Brain microvascular endothelial cell (primary cell): ENCODE measurements around the gene ZGPAT.

Experiments
- DNase-seq: peaks from one replicate; pipeline ENCODE4 v3.0.0-alpha.2; 2020
- H3K27ac ChIP-seq: fragments of 250-450 bp; sonication (Bioruptor Pico); 2 replicates; pipeline ENCODE4 v1.5.1; 2020; ENCODE audit warnings: mild to moderate bottlenecking, moderate library complexity
- H3K27me3 ChIP-seq: fragments of 250-450 bp; sonication (Bioruptor Pico); replicated peaks from 2 replicates; pipeline ENCODE4 v1.5.1; 2020; ENCODE audit warnings: mild to moderate bottlenecking
- H3K36me3 ChIP-seq: fragments of 250-450 bp; sonication (Bioruptor Pico); replicated peaks from 2 replicates; pipeline ENCODE4 v1.5.1; 2020; ENCODE audit warnings: mild to moderate bottlenecking
- H3K4me3 ChIP-seq: 2 replicates; pipeline ENCODE4 v1.5.1; 2011; ENCODE audit warnings: low read depth, mild to moderate bottlenecking, control low read depth, low read length, moderate library complexity
- in situ Hi-C: cut with HindIII; loops from 2 replicates; pipeline ENCODE4 v1.10.0; 2017; ENCODE audit warnings: low sequenced_read_pairs, low pct_ligation_motif_present
- TF ChIP-seq, protein P1 (sequence below): IDR thresholded peaks from 2 replicates; pipeline ENCODE4 v1.5.1; 2011; ENCODE audit warnings: low read depth, mild to moderate bottlenecking, moderate library complexity, low read length, control low read depth, inconsistent platforms; ENCODE audit errors: missing control alignments

ZGPAT gene

DNA sequence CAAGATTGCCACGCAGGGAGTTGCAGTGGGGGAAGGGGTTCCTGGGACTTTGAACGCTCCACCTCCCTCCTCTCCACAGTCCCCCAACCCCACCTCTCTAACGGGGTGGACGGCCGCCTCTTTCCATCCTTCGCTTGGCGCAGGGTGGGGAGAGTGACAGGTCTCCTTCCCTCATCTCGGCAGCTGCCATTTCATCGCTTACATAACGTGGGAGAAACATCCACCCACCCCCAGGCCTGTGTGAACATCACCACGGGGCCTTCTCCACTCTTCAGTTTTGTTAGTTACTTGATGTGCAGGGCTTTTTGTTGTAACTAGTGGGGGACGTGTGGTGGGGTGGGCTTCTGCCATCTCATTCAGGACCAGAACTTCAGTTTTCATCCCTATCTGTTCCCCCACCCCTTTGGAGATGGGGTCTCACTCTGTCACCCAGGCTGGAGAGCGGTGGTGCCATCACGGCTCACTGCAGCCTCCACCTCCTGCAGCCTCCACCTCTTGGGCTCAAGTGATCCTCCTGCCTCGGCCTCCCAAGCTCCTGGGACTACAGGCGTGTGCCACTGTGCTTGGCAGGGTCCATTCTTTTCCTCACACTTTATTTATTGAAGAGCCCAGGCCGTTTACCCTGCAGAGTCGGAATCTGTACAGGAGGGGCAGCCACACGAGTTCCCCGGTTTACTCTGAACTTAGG is 32.0 kb upstream of the ZGPAT start:
- H3K27ac ChIP-seq: no peak overlapping the region
- peaks cover 17% of the 10 kb centered on the region for H3K36me3 ChIP-seq
- in situ Hi-C loops: loop anchor here (25.0 kb wide), 1 partner anchor 89 kb away; no protein-coding TSS in a partner anchor
- no peaks in the 10 kb centered on the region for H3K27me3 ChIP-seq
- TF ChIP-seq, protein P1, sequence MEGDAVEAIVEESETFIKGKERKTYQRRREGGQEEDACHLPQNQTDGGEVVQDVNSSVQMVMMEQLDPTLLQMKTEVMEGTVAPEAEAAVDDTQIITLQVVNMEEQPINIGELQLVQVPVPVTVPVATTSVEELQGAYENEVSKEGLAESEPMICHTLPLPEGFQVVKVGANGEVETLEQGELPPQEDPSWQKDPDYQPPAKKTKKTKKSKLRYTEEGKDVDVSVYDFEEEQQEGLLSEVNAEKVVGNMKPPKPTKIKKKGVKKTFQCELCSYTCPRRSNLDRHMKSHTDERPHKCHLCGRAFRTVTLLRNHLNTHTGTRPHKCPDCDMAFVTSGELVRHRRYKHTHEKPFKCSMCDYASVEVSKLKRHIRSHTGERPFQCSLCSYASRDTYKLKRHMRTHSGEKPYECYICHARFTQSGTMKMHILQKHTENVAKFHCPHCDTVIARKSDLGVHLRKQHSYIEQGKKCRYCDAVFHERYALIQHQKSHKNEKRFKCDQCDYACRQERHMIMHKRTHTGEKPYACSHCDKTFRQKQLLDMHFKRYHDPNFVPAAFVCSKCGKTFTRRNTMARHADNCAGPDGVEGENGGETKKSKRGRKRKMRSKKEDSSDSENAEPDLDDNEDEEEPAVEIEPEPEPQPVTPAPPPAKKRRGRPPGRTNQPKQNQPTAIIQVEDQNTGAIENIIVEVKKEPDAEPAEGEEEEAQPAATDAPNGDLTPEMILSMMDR: no peak
- H3K4me3 ChIP-seq: no peak overlapping the region
- DNase-seq: no peak

- no peak overlapping the region for H3K27ac ChIP-seq
- TF ChIP-seq, protein P1: no peak
- in situ Hi-C loops: loop anchor here (25.0 kb wide), 1 partner anchor 91 kb away; no protein-coding TSS in a partner anchor
- no peak for DNase-seq
- no peaks in the 10 kb centered on the region for H3K27me3 ChIP-seq
- no peak overlapping the region for H3K4me3 ChIP-seq
- peaks cover 12% of the 10 kb centered on the region for H3K36me3 ChIP-seq
Observed at GRCh38 chr20:63678071-63678470, 29.8 kb upstream of the ZGPAT start.

- Histone ChIP-seq H3K27ac (no peak overlapping the region), H3K27me3 (no peaks in the 10 kb centered on the region), H3K36me3 (peaks cover 12% of the 10 kb centered on the region), H3K4me3 (no peak overlapping the region)
- TF ChIP-seq, protein P1: no peak
- DNase-seq: no peak
- in situ Hi-C loops: loop anchor here (25.0 kb wide), 1 partner anchor 92 kb away; no protein-coding TSS in a partner anchor
Observed at GRCh38 chr20:63678667-63679465, 29.0 kb upstream of the ZGPAT start.

DNA sequence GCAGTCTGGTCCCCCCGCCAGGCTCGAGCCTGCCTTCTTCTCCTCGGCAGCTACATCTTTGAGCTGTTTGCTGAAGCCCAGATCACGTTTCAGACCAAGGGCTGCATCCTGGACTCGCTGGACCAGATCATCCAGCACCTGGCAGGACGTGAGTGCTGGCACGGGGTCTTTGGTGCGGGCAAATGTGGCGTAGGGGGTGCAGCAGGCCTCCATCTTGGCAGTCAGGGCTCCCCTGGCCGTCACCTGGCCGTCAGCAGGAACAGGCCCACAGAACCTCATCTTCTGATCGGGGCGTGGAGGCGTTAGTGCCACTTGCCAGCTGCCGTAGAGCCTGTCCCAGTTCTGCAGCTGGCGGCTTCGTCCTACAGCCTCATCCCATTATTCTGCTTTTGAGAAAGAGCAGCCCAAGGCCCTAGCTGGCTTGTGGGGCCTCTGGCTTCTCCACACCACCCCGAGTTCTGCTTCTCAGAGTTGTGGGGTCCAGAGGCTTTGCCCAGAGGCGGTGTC is 28.0 kb upstream of the ZGPAT start:
- no peaks in the 10 kb centered on the region for H3K27me3 ChIP-seq
- H3K27ac ChIP-seq: no peak overlapping the region
- TF ChIP-seq, protein P1: no peak
- in situ Hi-C loops: loop anchor here (25.0 kb wide), 1 partner anchor 93 kb away; no protein-coding TSS in a partner anchor
- peaks cover 8% of the 10 kb centered on the region for H3K36me3 ChIP-seq
- H3K4me3 ChIP-seq: no peak overlapping the region
- DNase-seq: no peak

DNA sequence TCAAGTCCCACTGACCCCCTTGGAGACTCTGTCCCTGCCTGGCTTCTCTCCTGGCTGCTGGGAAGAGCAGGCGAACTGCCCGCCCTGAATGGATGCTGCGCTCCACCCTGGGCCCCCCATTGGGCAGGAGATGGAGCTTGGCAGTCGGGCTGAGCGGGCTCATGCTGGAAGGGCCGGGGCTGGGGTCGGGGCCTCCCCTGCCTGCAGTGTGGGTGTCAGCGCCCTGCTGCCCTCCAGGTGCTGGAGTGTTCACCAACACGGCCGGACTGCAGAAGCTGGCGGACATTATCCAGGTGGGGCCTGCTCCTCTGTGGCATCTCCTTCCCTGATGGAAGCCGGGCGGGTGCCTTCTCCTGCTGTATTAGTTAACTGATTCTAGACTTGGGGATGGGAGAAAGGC is 27.4 kb upstream of the ZGPAT start:
- TF ChIP-seq, protein P1: no peak
- in situ Hi-C loops: loop anchor here (25.0 kb wide), 1 partner anchor 93 kb away; no protein-coding TSS in a partner anchor

More for the DNA sequence above, 27.4 kb upstream of the ZGPAT start:
- DNase-seq: no peak
- peaks cover 8% of the 10 kb centered on the region for H3K36me3 ChIP-seq
- no peak overlapping the region for H3K27ac ChIP-seq
- no peak overlapping the region for H3K4me3 ChIP-seq
- H3K27me3 ChIP-seq: no peaks in the 10 kb centered on the region
